ENCODE data around the gene RETNLB. TPM values are rescaled to one million over a fixed set of nuclear protein-coding genes. Genes with fewer than 3 reads are reported as not detected.

Gene RETNLB
- total RNA-seq, 5 donors from 2014 or later (not counting 1 experiment from before 2014, with no cell fraction given) = 0.50 TPM; not detected in 4

- H3K9me3 Mint-ChIP-seq = peaks cover 0 to 3% (median 0%) of the 10 kb centered on the region in 3 donors
- DNase-seq (no peak), ATAC-seq (replicated peaks in 1 of 4) (peak in 1 of 4 experiments; percentile 38)
- ChIA-PET CTCF (no interaction called here), POLR2A (no interaction called here)
- H3K27ac Mint-ChIP-seq = no peak overlapping the region
- no peak overlapping the region for H3K4me3 ChIP-seq (ENCODE audit: control insufficient read depth in 1 of 2, extremely low read depth in 1 of 2, low read length in 1 of 2)
- peaks cover 0 to 5% (median 0%) of the 10 kb centered on the region in 3 donors for H3K4me1 Mint-ChIP-seq
- no peaks in the 10 kb centered on the region for H3K27me3 Mint-ChIP-seq
- no peaks in the 10 kb centered on the region for H3K4me1 ChIP-seq (ENCODE audit: control insufficient read depth in 1 of 2, extremely low read depth in 1 of 2, insufficient read depth in 2 of 2, low read length in 2 of 2)
- WGBS (ENCODE audit: insufficient coverage) = no CpG with 5 or more reads among the region's 1 CpG
- no peaks in the 10 kb centered on the region for H3K27me3 ChIP-seq (replicated peaks in 1 of 2; ENCODE audit: control insufficient read depth in 2 of 2, extremely low read depth in 1 of 2, insufficient read depth in 2 of 2, low read length in 1 of 2)
- no peak overlapping the region for H3K27ac ChIP-seq (ENCODE audit: low read length)
- H3K36me3 ChIP-seq (ENCODE audit: control insufficient read depth in 2 of 2, extremely low read depth in 1 of 2, insufficient read depth in 1 of 2, low read length in 1 of 2) = no peaks in the 10 kb centered on the region
- no peaks in the 10 kb centered on the region for H3K36me3 Mint-ChIP-seq
- H3K4me3 Mint-ChIP-seq = no peak overlapping the region
- no peaks in the 10 kb centered on the region for H3K9me3 ChIP-seq
These were observed 28.3 kb downstream of the RETNLB start for GRCh38 chr3:108728934-108729333.

DNA sequence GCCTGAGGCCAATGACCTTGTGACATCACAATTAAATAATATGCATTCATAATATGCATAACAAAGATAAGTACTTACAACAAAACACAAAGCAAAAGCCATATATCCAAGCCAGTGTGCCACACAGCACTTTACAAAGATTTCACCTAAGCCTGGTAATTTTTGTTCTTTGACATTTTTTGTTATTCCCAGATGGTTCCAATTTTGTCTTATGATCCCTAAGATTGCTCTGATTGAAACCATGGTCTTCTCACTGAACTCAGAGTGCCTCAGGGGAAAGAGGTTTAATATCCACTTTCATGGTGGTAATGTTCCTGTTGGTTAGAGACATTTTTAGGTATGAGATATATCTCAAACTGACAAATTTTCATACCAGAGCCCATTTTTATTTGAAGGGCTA, 29.1 kb downstream of the RETNLB start:
- H3K9me3 ChIP-seq = no peaks in the 10 kb centered on the region
- no peak overlapping the region for H3K27ac ChIP-seq (ENCODE audit: low read length)
- H3K36me3 Mint-ChIP-seq = no peaks in the 10 kb centered on the region
- H3K4me1 Mint-ChIP-seq = peaks cover 0 to 7% (median 0%) of the 10 kb centered on the region in 3 donors
- no peak overlapping the region for H3K4me3 ChIP-seq (ENCODE audit: control insufficient read depth in 1 of 2, extremely low read depth in 1 of 2, low read length in 1 of 2)
- no peak overlapping the region for H3K4me3 Mint-ChIP-seq
- no peaks in the 10 kb centered on the region for H3K27me3 ChIP-seq (replicated peaks in 1 of 2; ENCODE audit: control insufficient read depth in 2 of 2, extremely low read depth in 1 of 2, insufficient read depth in 2 of 2, low read length in 1 of 2)
- peaks cover 0 to 3% (median 0%) of the 10 kb centered on the region in 3 donors for H3K9me3 Mint-ChIP-seq
- no peak overlapping the region for H3K27ac Mint-ChIP-seq
- ChIA-PET POLR2A (interaction anchor here (0.6 kb wide), 3 partner anchors 9 to 1106 kb away, joined by 4 to 6 read pairs (median 6); no protein-coding TSS in a partner anchor), CTCF (interaction anchor here in 1 of 2 donors (0.6 to 0.8 kb wide), 3 partner anchors 33 to 57 kb away, joined by 3 to 7 read pairs (median 3); no protein-coding TSS in a partner anchor)
- H3K36me3 ChIP-seq (ENCODE audit: control insufficient read depth in 2 of 2, extremely low read depth in 1 of 2, insufficient read depth in 1 of 2, low read length in 1 of 2) = no peaks in the 10 kb centered on the region
- no peaks in the 10 kb centered on the region for H3K4me1 ChIP-seq (ENCODE audit: control insufficient read depth in 1 of 2, extremely low read depth in 1 of 2, insufficient read depth in 2 of 2, low read length in 2 of 2)
- H3K27me3 Mint-ChIP-seq = no peaks in the 10 kb centered on the region
- DNase-seq (no peak), ATAC-seq (replicated peaks in 1 of 4) (no peak)

GRCh38 chr3:108724101-108724500, 33.1 kb downstream of the RETNLB start:
- H3K27me3 ChIP-seq (replicated peaks in 1 of 2; ENCODE audit: control insufficient read depth in 2 of 2, extremely low read depth in 1 of 2, insufficient read depth in 2 of 2, low read length in 1 of 2) = no peaks in the 10 kb centered on the region
- Mint-ChIP-seq H3K36me3 (no peaks in the 10 kb centered on the region), H3K9me3 (peaks cover 0 to 8% (median 3%) of the 10 kb centered on the region in 3 donors), H3K4me1 (peaks cover 2 to 7% (median 2%) of the 10 kb centered on the region in 3 donors), H3K4me3 (no peak overlapping the region), H3K27me3 (no peaks in the 10 kb centered on the region), H3K27ac (no peak overlapping the region)
- POLR2A ChIA-PET = no interaction called here
- no peak for DNase-seq
- CTCF ChIA-PET = no interaction called here
- WGBS (ENCODE audit: insufficient coverage) = no CpG with 5 or more reads among the region's 4 CpGs
- no peaks in the 10 kb centered on the region for H3K9me3 ChIP-seq
- H3K4me1 ChIP-seq (ENCODE audit: control insufficient read depth in 1 of 2, extremely low read depth in 1 of 2, insufficient read depth in 2 of 2, low read length in 2 of 2) = no peaks in the 10 kb centered on the region
- H3K27ac ChIP-seq (ENCODE audit: low read length) = no peak overlapping the region
- no peaks in the 10 kb centered on the region for H3K36me3 ChIP-seq (ENCODE audit: control insufficient read depth in 2 of 2, extremely low read depth in 1 of 2, insufficient read depth in 1 of 2, low read length in 1 of 2)
- no peak for ATAC-seq (replicated peaks in 1 of 4)
- no peak overlapping the region for H3K4me3 ChIP-seq (ENCODE audit: control insufficient read depth in 1 of 2, extremely low read depth in 1 of 2, low read length in 1 of 2)

- peaks cover 4 to 7% (median 4%) of the 10 kb centered on the region in 3 donors for H3K4me1 Mint-ChIP-seq
- POLR2A ChIA-PET = no interaction called here
- Histone ChIP-seq H3K4me3 (ENCODE audit: control insufficient read depth in 1 of 2, extremely low read depth in 1 of 2, low read length in 1 of 2) (no peak overlapping the region), H3K27me3 (replicated peaks in 1 of 2; ENCODE audit: control insufficient read depth in 2 of 2, extremely low read depth in 1 of 2, insufficient read depth in 2 of 2, low read length in 1 of 2) (no peaks in the 10 kb centered on the region), H3K36me3 (ENCODE audit: control insufficient read depth in 2 of 2, extremely low read depth in 1 of 2, insufficient read depth in 1 of 2, low read length in 1 of 2) (no peaks in the 10 kb centered on the region), H3K9me3 (no peaks in the 10 kb centered on the region), H3K27ac (ENCODE audit: low read length) (no peak overlapping the region), H3K4me1 (ENCODE audit: control insufficient read depth in 1 of 2, extremely low read depth in 1 of 2, insufficient read depth in 2 of 2, low read length in 2 of 2) (no peaks in the 10 kb centered on the region)
- no peaks in the 10 kb centered on the region for H3K36me3 Mint-ChIP-seq
- no peak for ATAC-seq (replicated peaks in 1 of 4)
- WGBS (ENCODE audit: insufficient coverage) = 100% methylated on average over 1 of the region's 1 CpG
- no peaks in the 10 kb centered on the region for H3K27me3 Mint-ChIP-seq
- H3K4me3 Mint-ChIP-seq = no peak overlapping the region
- no peak overlapping the region for H3K27ac Mint-ChIP-seq
- H3K9me3 Mint-ChIP-seq = peaks cover 0 to 8% (median 3%) of the 10 kb centered on the region in 3 donors
- no peak for DNase-seq
- CTCF ChIA-PET = no interaction called here
These were observed 34.5 kb downstream of the RETNLB start for GRCh38 chr3:108722724-108723123.

DNA sequence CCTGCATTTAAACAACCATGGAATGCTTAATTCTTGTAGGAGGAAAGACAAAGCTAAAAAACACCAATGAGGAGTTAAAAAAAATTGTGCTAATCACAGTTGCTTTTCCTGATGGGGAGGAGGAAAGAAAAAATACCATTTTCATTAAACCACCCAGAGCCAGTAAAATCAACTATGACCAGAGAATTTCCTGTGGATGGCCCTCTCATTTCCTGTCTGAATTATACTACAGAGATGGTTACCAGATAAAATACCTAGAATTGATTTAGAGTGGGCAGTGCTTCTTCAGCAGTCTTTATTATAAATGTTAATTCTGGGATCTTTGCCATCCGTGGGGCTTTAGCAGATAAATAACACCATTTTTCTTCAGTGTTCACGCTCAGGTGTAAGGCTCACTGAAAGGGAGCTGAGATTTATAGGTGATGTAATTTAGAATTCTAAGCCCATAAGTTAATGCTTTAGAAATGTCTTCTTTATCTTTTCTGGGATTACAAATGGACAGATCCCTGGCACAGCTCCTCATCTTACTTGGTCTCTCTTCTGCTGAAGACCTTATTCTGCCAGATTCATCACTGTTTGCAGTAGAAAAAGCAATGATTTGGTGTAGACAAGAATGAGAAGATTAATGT, 37.9 kb downstream of the RETNLB start:
- Histone ChIP-seq H3K27ac (ENCODE audit: low read length) (no peak overlapping the region), H3K4me1 (ENCODE audit: control insufficient read depth in 1 of 2, extremely low read depth in 1 of 2, insufficient read depth in 2 of 2, low read length in 2 of 2) (no peaks in the 10 kb centered on the region), H3K27me3 (replicated peaks in 1 of 2; ENCODE audit: control insufficient read depth in 2 of 2, extremely low read depth in 1 of 2, insufficient read depth in 2 of 2, low read length in 1 of 2) (no peaks in the 10 kb centered on the region), H3K9me3 (no peaks in the 10 kb centered on the region), H3K4me3 (ENCODE audit: control insufficient read depth in 1 of 2, extremely low read depth in 1 of 2, low read length in 1 of 2) (no peak overlapping the region), H3K36me3 (ENCODE audit: control insufficient read depth in 2 of 2, extremely low read depth in 1 of 2, insufficient read depth in 1 of 2, low read length in 1 of 2) (no peaks in the 10 kb centered on the region)
- H3K4me3 Mint-ChIP-seq = no peak overlapping the region
- H3K27me3 Mint-ChIP-seq = no peaks in the 10 kb centered on the region
- no peak overlapping the region for H3K27ac Mint-ChIP-seq
- ChIA-PET CTCF (interaction anchor here (0.7 to 1.1 kb wide), 2 partner anchors 11 to 111 kb away, joined by 3 read pairs; no protein-coding TSS in a partner anchor), POLR2A (no interaction called here)
- no peak for DNase-seq
- WGBS (ENCODE audit: insufficient coverage) = no CpG with 5 or more reads among the region's 2 CpGs
- H3K4me1 Mint-ChIP-seq = peaks cover 4 to 5% (median 4%) of the 10 kb centered on the region in 3 donors
- ATAC-seq (replicated peaks in 1 of 4) = no peak
- H3K9me3 Mint-ChIP-seq = peaks cover 0 to 8% (median 3%) of the 10 kb centered on the region in 3 donors
- no peaks in the 10 kb centered on the region for H3K36me3 Mint-ChIP-seq

GRCh38 chr3:108718454-108718853, 38.8 kb downstream of the RETNLB start:
- peaks cover 0 to 4% (median 4%) of the 10 kb centered on the region in 3 donors for H3K4me1 Mint-ChIP-seq
- H3K27me3 Mint-ChIP-seq = no peaks in the 10 kb centered on the region
- 100% methylated on average over 2 of the region's 2 CpGs for WGBS (ENCODE audit: insufficient coverage)
- H3K27ac ChIP-seq (ENCODE audit: low read length) = no peak overlapping the region
- CTCF ChIA-PET = interaction anchor here (0.6 to 1.1 kb wide), 2 partner anchors 12 to 42 kb away, joined by 3 read pairs; no protein-coding TSS in a partner anchor
- peaks cover 0 to 8% (median 0%) of the 10 kb centered on the region in 3 donors for H3K9me3 Mint-ChIP-seq
- DNase-seq (no peak), ATAC-seq (replicated peaks in 1 of 4) (no peak)
- H3K4me3 Mint-ChIP-seq = no peak overlapping the region
- H3K36me3 ChIP-seq (ENCODE audit: control insufficient read depth in 2 of 2, extremely low read depth in 1 of 2, insufficient read depth in 1 of 2, low read length in 1 of 2) = no peaks in the 10 kb centered on the region
- no peaks in the 10 kb centered on the region for H3K27me3 ChIP-seq (replicated peaks in 1 of 2; ENCODE audit: control insufficient read depth in 2 of 2, extremely low read depth in 1 of 2, insufficient read depth in 2 of 2, low read length in 1 of 2)
- H3K4me3 ChIP-seq (ENCODE audit: control insufficient read depth in 1 of 2, extremely low read depth in 1 of 2, low read length in 1 of 2) = no peak overlapping the region
- H3K36me3 Mint-ChIP-seq = no peaks in the 10 kb centered on the region
- no peaks in the 10 kb centered on the region for H3K4me1 ChIP-seq (ENCODE audit: control insufficient read depth in 1 of 2, extremely low read depth in 1 of 2, insufficient read depth in 2 of 2, low read length in 2 of 2)
- no peaks in the 10 kb centered on the region for H3K9me3 ChIP-seq
- no peak overlapping the region for H3K27ac Mint-ChIP-seq
- POLR2A ChIA-PET = interaction anchor here in 1 of 2 donors (0.7 kb wide), 1 partner anchor 10 kb away, joined by 6 read pairs; no protein-coding TSS in a partner anchor
